ENCODE results near the gene NOBOX. TPM values are rescaled to one million over a fixed set of nuclear protein-coding genes. Genes with fewer than 3 reads are reported as not detected.

Gene NOBOX
- total RNA-seq (1 to 10 TPM; 1.6 TPM), polyA plus RNA-seq (ENCODE audit: insufficient read depth, low read depth, low replicate concordance) (1.1 TPM)
- long read RNA-seq, donor 1 = 0 reads
- long read RNA-seq, donor 2 = 0 reads

DNA sequence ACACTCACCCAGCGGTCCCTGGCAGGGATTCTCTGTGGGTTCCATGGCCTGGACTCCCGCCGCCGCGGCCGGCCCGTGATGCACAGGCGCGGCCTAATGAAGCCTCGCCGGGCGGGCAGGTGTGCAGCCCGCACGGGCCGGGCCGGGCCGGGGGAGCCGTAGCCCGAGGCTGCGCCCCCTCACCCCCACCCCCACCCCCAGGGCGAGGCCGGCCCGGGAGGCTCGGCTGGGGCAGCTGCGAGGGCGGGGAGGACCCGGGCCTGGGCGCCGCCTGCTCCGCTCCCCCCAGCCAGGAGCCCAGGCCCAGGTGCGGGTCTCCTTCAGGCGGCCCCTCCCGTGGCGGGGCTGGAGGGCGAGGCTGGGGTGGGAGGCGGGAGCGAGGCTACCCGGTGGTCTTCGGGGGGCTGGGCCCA is at the start of gene NOBOX:
NOBOX (minus strand) TSS at position 45 of the 413 bp plus-strand sequence.
- Histone ChIP-seq H3K27me3 (no peaks in the 10 kb centered on the region), H3K36me3 (ENCODE audit: low read depth, missing control alignments) (no peaks in the 10 kb centered on the region), H3K4me1 (no peaks in the 10 kb centered on the region), H3K9me3 (no peaks in the 10 kb centered on the region), H3K27ac (no peak within 1 kb of the TSS), H3K4me3 (peak within 1 kb of the TSS; percentile 18 to 26)
- intact Hi-C loops (cut with DNase I; ENCODE audit: low total_unique reads) = no loop called here
- 57 to 96% methylated on average over 5 to 17 of the region's 39 CpGs for WGBS, 2 donors
- no peak for DNase-seq
- no peak for TF ChIP-seq POLR2A (IDR thresholded peaks at IDR 0.05)
- TF ChIP-seq, protein P1, sequence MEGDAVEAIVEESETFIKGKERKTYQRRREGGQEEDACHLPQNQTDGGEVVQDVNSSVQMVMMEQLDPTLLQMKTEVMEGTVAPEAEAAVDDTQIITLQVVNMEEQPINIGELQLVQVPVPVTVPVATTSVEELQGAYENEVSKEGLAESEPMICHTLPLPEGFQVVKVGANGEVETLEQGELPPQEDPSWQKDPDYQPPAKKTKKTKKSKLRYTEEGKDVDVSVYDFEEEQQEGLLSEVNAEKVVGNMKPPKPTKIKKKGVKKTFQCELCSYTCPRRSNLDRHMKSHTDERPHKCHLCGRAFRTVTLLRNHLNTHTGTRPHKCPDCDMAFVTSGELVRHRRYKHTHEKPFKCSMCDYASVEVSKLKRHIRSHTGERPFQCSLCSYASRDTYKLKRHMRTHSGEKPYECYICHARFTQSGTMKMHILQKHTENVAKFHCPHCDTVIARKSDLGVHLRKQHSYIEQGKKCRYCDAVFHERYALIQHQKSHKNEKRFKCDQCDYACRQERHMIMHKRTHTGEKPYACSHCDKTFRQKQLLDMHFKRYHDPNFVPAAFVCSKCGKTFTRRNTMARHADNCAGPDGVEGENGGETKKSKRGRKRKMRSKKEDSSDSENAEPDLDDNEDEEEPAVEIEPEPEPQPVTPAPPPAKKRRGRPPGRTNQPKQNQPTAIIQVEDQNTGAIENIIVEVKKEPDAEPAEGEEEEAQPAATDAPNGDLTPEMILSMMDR (IDR thresholded peaks at IDR 0.05) = no peak

DNA sequence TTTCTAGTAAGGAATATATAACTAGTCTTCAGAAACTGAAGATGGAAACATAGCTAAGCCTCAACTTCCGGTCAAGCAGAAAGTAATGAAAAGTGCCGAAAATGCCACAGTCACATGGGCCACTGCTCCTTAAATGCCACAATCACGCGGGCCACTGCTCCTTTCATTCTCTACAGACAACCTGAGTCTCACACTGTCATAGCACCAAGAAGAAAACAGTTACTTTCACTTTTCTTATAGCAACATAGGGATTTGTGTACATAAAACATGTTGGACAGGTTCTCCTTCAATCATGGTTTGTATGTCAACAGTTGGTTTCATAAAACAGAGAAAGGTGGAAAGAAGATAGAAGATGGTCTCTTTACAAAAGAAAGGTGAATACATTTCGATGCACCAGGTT is 48.6 kb upstream of the NOBOX start:
- H3K4me3 ChIP-seq = no peak overlapping the region
- no peaks in the 10 kb centered on the region for H3K36me3 ChIP-seq (ENCODE audit: low read depth, missing control alignments)
- no peaks in the 10 kb centered on the region for H3K4me1 ChIP-seq
- H3K9me3 ChIP-seq = no peaks in the 10 kb centered on the region
- no peak overlapping the region for H3K27ac ChIP-seq
- no peak for TF ChIP-seq POLR2A (IDR thresholded peaks at IDR 0.05)
- TF ChIP-seq, protein P1 (IDR thresholded peaks at IDR 0.05) = no peak
- 95 to 96% methylated on average over 5 of the region's 5 CpGs for WGBS, 2 donors
- intact Hi-C loops (cut with DNase I; ENCODE audit: low total_unique reads) = no loop called here
- no peak for DNase-seq
- no peaks in the 10 kb centered on the region for H3K27me3 ChIP-seq

DNA sequence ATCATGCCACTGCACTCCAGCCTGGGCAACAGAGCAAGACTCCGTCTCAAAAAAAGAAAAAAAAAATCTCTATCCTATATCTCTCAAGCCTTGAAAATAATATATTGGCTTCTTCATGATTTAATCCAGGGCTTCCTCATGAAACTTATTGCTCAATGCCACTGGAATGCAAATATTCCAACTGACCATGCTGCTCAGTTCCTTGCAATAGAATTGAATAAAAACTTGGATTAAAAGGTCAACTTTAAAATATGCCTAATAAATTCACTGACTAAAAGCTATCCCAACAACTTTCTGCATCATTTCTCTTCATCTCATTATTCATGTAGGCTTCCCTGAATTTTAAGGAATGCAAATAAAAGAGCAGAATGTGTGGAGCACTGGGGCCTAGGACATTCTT is 42.1 kb upstream of the NOBOX start:
- intact Hi-C loops (cut with DNase I; ENCODE audit: low total_unique reads) = no loop called here
- H3K4me1 ChIP-seq = no peaks in the 10 kb centered on the region

DNA sequence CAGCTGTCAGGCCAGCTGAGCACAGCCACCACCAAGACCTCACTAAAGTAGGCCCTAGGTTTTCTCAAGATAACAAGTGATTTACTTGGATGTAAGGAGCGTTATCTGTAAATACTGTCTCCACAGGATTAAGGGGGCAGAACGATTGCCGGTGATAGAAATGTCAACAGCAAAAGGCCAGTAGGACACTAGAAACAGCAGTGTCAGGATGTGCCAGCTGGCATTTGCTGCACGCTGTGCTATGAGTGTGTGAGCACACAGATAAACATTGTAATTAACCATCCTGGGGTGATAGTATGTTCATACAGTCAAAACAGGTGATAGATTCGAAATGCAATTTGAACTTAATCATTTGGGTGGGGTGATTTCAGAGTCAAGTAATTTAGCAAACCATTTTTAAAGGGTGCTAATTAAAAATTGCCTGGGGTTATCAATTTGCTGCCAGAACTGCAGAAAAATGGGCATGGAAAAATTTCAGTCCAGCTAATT is 36.3 kb upstream of the NOBOX start:
- H3K27ac ChIP-seq = no peak overlapping the region
- TF ChIP-seq, protein P1 (IDR thresholded peaks at IDR 0.05) = no peak
- TF ChIP-seq POLR2A (IDR thresholded peaks at IDR 0.05) = no peak
- H3K27me3 ChIP-seq = no peaks in the 10 kb centered on the region
- H3K9me3 ChIP-seq = no peaks in the 10 kb centered on the region
- DNase-seq = no peak
- H3K36me3 ChIP-seq (ENCODE audit: low read depth, missing control alignments) = no peaks in the 10 kb centered on the region
- intact Hi-C loops (cut with DNase I; ENCODE audit: low total_unique reads) = no loop called here
- no peaks in the 10 kb centered on the region for H3K4me1 ChIP-seq
- 38 to 48% methylated on average over 5 of the region's 5 CpGs for WGBS, 2 donors
- no peak overlapping the region for H3K4me3 ChIP-seq

More for the DNA sequence above, 42.1 kb upstream of the NOBOX start:
- WGBS, 2 donors = 88 to 92% methylated on average over 1 of the region's 1 CpG
- Histone ChIP-seq H3K27ac (no peak overlapping the region), H3K36me3 (ENCODE audit: low read depth, missing control alignments) (no peaks in the 10 kb centered on the region), H3K27me3 (no peaks in the 10 kb centered on the region), H3K9me3 (no peaks in the 10 kb centered on the region), H3K4me3 (no peak overlapping the region)
- no peak for DNase-seq
- TF ChIP-seq POLR2A (IDR thresholded peaks at IDR 0.05) = no peak
- TF ChIP-seq, protein P1 (IDR thresholded peaks at IDR 0.05) = no peak

DNA sequence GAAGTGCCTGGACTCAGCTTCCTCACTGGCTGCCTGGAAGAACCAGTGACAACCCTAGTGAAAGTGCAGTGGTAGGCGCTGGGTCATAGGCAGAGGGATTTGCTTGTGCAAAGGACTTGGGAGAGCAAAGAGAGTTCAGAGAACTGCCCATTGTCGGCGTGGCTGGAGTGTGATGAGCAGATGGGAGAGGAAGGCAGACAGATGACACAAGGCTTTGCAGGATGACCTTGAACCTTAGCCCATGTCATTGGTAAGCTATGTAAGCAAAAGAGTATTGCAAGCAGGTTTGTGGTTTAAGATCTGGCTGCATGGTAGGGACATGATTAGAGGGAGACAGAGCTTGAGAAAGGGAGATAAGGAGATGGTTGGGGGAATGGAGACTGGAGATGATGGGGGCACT is 35.3 kb upstream of the NOBOX start:
- no peaks in the 10 kb centered on the region for H3K4me1 ChIP-seq
- intact Hi-C loops (cut with DNase I; ENCODE audit: low total_unique reads) = no loop called here
- WGBS, 2 donors = 79 to 93% methylated on average over 3 of the region's 3 CpGs
- H3K36me3 ChIP-seq (ENCODE audit: low read depth, missing control alignments) = no peaks in the 10 kb centered on the region
- no peak overlapping the region for H3K4me3 ChIP-seq
- TF ChIP-seq, protein P1 (IDR thresholded peaks at IDR 0.05) = no peak
- TF ChIP-seq POLR2A (IDR thresholded peaks at IDR 0.05) = no peak
- no peaks in the 10 kb centered on the region for H3K9me3 ChIP-seq
- no peaks in the 10 kb centered on the region for H3K27me3 ChIP-seq
- no peak overlapping the region for H3K27ac ChIP-seq
- DNase-seq = no peak
